Prostate gland (tissue), 2 donors: ENCODE results near the gene DSCAML1.

Experiments
- POLR2A ChIP-seq: fragments of 450-650 bp; IDR thresholded peaks from one replicate; pipeline ENCODE4 v1.6.1; 2016; ENCODE audit warnings: antibody characterized with exemption, mild to moderate bottlenecking
- POLR2AphosphoS5 ChIP-seq: sonication (generic); formaldehyde crosslinking; IDR thresholded peaks from one replicate; pipeline ENCODE4 v1.6.1; 2017; ENCODE audit warnings: antibody characterized with exemption
- TF ChIP-seq, protein P1 (sequence below), 4 experiments: fragments of 200-600 bp in 2 of 4; fragments of 450-650 bp in 2 of 4; sonication (generic) in 2 of 4; IDR thresholded peaks; 1 replicate in 3 of 4; 2 replicates in 1 of 4; pipeline ENCODE4 v1.5.1; 2016 to 2019; ENCODE audit warnings: antibody characterized with exemption in 4 of 4, mild to moderate bottlenecking in 2 of 4, moderate library complexity in 2 of 4

DNA sequence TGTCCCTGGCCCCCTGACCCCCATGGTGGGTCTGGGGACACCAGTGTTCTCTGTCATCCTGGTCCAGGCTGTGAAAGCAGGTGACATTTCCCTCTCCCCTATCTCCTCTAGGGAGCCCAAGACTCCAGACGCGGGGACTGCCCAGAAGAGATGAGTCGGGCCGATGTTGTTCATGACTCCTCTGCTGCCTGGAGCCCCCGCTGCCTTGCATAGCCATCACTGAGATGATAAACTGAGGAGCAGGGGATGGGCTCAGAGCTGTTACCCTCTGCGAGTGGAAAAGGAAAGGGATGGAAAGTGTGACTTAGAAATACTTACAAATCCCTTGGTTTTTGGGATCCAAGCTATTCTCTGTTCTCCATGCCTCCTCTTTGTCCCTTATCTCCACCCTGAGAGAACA lies 209.6 kb downstream of the DSCAML1 start:
- TF ChIP-seq, protein P1, sequence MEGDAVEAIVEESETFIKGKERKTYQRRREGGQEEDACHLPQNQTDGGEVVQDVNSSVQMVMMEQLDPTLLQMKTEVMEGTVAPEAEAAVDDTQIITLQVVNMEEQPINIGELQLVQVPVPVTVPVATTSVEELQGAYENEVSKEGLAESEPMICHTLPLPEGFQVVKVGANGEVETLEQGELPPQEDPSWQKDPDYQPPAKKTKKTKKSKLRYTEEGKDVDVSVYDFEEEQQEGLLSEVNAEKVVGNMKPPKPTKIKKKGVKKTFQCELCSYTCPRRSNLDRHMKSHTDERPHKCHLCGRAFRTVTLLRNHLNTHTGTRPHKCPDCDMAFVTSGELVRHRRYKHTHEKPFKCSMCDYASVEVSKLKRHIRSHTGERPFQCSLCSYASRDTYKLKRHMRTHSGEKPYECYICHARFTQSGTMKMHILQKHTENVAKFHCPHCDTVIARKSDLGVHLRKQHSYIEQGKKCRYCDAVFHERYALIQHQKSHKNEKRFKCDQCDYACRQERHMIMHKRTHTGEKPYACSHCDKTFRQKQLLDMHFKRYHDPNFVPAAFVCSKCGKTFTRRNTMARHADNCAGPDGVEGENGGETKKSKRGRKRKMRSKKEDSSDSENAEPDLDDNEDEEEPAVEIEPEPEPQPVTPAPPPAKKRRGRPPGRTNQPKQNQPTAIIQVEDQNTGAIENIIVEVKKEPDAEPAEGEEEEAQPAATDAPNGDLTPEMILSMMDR (IDR thresholded peaks at IDR 0.05): no peak
- no peak for TF ChIP-seq POLR2A
- TF ChIP-seq POLR2AphosphoS5: no peak
